HG02588 (cell line): Measurements from ENCODE around the gene KLHL6.

ENCODE experiments used
- ATAC-seq: cut with Tn5 transposase; IDR thresholded peaks from one replicate; pipeline ENCODE4 v1.9.1; 2021; ENCODE audit warnings: mild to moderate bottlenecking, moderate library complexity; ENCODE audit not compliant: unreplicated experiment

Gene KLHL6

GRCh38 chr3:183508821-183509220 lies 46.7 kb downstream of the KLHL6 start:
- no peak for ATAC-seq

- ATAC-seq = no peak
Observed at GRCh38 chr3:183507551-183507950, 48.0 kb downstream of the KLHL6 start.

GRCh38 chr3:183506674-183507320 lies 48.7 kb downstream of the KLHL6 start:
- ATAC-seq = no peak

GRCh38 chr3:183504597-183504996 lies 50.9 kb downstream of the KLHL6 start:
- ATAC-seq = no peak

- no peak for ATAC-seq
Observed at GRCh38 chr3:183503746-183504145, 51.8 kb downstream of the KLHL6 start.

GRCh38 chr3:183502237-183503181 lies 53.0 kb downstream of the KLHL6 start:
- ATAC-seq = no peak

- ATAC-seq = no peak
Observed at GRCh38 chr3:183500981-183501704, 54.4 kb downstream of the KLHL6 start.

- ATAC-seq = no peak
Observed at GRCh38 chr3:183500319-183500718, 55.2 kb downstream of the KLHL6 start.

GRCh38 chr3:183498634-183499033 lies 56.9 kb downstream of the KLHL6 start:
- no peak for ATAC-seq

- ATAC-seq = no peak
Observed at GRCh38 chr3:183497313-183497712, 58.2 kb downstream of the KLHL6 start.

GRCh38 chr3:183496311-183496710 lies 59.2 kb downstream of the KLHL6 start:
- ATAC-seq = no peak

- ATAC-seq = no peak
Observed at GRCh38 chr3:183494341-183494740, 61.2 kb downstream of the KLHL6 start.

- no peak for ATAC-seq
Observed at GRCh38 chr3:183493296-183494045, 62.0 kb downstream of the KLHL6 start.

- ATAC-seq = no peak
Observed at GRCh38 chr3:183492849-183493179, 62.7 kb downstream of the KLHL6 start.

GRCh38 chr3:183491923-183492848 lies 63.3 kb downstream of the KLHL6 start:
- no peak for ATAC-seq

GRCh38 chr3:183491109-183491922 lies 64.2 kb downstream of the KLHL6 start:
- ATAC-seq = no peak

GRCh38 chr3:183490653-183491052 lies 64.9 kb downstream of the KLHL6 start:
- ATAC-seq = no peak

- no peak for ATAC-seq
Observed at GRCh38 chr3:183490211-183490601, 65.3 kb downstream of the KLHL6 start.
